Activated CD8-positive, alpha-beta memory T cell treated with anti-CD3 and anti-CD28 coated beads, Interleukin-2, amount 50 U/mL, for 48 hours (primary cell): ENCODE data around the gene FAM131C.
"Not testable (repeated sequence)": the region's sequence is repeated elsewhere in the genome, so short reads cannot be mapped to it uniquely, and the experiment has no call there.

ENCODE experiments used
- DNase-seq: peaks from one replicate; pipeline ENCODE4 v3.0.0-alpha.2; 2020

Gene FAM131C

GRCh38 chr1:16076031-16076864 lies 2.8 kb upstream of the FAM131C start:
- DNase-seq: no peak

- no peak for DNase-seq
Observed at GRCh38 chr1:16075337-16076030, 2.0 kb upstream of the FAM131C start.

- DNase-seq: no peak
Observed at GRCh38 chr1:16074217-16074616, 766 bp upstream of the FAM131C start.

- DNase-seq: no peak
Observed at GRCh38 chr1:16072616-16073484, 601 bp downstream of the FAM131C start.

DNA sequence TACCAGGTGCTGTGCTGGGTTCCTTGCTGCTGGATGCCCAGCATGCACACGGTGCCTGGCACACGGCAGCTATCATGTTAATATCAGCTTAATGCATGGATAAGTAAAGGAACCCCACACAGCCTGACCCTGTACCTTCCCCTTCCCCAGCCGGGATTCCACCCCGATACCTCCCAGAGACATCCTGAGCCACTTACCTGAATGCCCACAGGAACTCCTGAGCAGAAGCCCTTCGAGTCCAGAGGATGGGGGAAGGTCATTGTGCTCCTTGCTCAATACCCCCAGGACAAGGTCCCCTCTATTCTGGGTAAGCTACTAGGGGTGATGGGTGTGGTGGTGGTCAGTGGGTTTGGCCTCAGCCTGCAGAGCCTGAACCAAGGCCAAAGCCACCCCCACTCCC lies 1.4 kb downstream of the FAM131C start:
- DNase-seq: no peak

GRCh38 chr1:16071614-16072013 lies 1.8 kb downstream of the FAM131C start:
- no peak for DNase-seq

DNA sequence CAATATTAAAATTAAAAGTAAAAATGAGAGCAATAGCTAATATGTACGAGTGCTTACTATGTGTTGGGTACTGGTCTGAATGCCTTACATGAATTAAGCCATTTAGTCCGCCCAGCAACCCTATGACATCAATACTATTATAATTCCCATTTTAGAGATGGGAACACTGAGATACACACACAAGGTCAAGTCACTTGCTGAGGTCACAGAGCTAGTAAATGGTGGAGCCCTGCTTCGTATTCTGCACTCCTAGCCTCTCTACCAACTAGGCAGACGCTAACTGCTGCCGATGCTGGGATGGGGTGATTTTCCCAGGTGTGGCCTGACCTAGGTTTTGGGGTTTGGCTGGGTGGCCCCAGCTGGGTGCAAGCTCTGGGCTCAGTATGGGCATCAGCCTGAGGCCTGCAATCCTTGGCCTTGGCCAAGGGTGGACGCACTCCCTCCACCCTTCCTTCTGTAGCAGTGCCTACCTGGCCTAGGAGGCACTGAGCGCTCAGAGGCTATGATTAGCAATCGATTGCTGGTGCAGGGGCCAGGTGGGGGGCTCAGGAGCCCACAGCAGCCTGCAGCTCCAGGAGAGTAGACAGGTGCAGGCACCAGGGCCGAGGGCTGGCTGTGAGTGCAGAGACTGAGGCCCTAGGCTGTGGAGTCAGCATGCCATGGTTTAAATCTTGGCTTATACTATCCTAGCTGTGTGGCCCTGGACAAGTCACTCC lies 2.7 kb downstream of the FAM131C start:
- DNase-seq: no peak

GRCh38 chr1:16068356-16069270 lies 4.8 kb downstream of the FAM131C start:
- DNase-seq: no peak

- no peak for DNase-seq
Observed at GRCh38 chr1:16067933-16068332, 5.5 kb downstream of the FAM131C start.

DNA sequence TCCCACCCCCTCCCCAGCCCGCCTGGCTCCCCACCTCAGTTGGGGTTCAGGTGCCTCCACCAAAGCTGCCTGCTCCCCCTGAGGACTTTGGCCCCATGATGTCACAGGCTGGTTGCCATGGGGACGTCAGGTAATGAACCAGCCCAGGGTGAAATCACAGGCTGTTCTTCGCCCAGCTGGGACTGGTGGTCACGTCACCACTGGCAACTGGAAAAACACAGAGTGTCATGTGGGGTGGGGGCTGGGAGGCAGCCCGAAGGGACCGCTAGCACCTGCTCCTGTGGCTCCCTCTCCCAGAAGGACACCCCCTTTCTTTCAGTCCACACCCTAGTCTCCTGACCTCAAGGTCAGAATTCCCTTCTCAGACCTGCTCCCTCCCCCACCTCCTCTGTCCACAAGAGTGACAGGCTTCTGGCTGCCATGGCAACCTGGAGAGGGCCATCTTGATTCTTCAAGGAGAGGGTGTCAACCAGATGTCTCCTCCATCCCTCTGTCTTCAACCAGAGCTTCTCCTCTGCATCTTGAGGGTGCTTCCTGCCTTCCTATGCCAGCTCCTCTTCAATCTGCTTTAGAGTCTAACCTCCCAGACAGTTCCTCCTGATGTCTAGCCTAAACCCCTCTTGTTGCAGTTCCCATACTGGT lies 6.2 kb downstream of the FAM131C start:
- no peak for DNase-seq

- DNase-seq: no peak
Observed at GRCh38 chr1:16066245-16066644, 7.2 kb downstream of the FAM131C start.

DNA sequence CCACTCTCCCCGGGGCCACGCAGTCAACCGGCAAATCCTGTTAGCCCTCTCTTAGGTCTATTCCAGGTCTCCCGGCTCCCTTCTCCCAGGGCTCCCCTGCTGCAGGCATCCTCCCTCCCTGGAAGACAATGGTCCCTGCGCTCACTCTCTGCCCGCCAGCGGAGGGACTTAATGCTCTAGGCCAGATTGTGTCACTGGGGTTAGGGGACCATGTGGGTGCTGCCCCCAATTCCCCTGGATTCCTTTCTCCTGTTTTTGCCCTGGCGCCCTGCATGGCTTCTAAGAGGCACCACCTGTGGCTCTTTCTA lies 8.2 kb downstream of the FAM131C start:
- DNase-seq: no peak

- no peak for DNase-seq
Observed at GRCh38 chr1:16064536-16065268, 8.7 kb downstream of the FAM131C start.

DNA sequence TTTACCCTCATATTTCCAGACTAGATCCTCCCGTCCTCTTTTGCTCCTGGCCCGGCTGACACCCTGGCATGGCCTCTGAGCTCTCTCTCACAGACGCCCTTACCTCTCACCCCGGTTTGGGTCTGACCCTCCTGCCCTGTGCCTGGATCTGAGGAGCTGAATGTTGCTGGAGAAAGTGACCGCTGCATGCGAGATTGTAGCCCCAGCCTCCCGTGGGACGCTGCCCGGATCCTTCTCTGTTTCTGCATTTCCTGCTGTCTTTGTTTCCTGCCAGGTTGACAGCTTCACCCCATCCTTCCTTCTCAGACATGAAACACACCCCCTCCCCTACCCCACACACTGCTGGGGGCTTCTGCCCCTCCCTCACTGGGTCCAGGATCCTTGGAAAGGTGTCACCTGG lies 9.5 kb downstream of the FAM131C start:
- DNase-seq: no peak

DNA sequence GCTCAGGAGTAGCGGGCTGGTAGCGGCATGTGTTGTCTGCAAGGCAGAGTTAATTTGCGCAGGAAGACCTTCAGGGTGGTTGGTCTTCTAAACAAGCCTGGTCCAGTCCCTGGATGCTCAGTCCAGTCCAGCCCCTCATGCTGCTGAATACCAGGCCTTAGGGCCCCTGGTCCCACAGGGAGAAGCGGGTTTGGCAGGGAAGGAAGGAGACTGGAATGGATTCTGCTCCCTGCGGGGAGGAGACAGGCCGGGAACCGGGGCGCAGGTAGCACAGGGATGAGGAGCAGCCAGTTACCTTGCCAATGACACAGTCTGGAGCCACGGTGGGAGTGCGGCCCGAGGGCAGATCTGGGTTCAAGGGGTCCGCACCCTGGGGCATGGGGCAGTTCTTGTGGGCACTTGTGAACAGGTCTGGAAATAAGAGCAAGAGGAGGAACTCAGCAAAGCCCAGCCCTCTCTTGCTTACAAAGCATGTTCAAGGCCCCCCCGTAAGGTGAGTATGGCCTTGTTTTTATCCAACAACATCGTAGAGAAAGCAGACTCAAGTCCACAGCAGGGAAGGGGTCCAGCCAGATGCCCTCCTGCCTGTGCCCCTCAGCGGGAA lies 10.1 kb downstream of the FAM131C start:
- no peak for DNase-seq

DNA sequence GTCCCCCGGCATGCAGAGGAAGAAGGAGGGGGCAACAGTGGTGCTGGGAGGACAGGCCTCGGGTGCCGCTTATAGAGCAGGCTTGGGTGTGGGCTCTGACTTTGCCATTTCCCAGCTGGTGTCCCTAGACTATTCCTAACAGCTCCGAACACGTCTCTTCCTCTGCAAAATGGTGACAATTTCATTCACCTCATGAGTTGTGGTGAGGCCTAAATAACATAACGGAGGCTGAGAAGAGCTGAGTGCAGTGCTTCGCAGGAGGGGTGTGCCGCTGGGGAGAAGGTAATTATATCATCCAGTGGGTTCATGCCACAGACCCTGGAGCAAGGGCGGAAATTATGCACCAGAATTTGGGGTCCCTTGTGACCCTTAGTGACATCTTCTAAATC lies 10.8 kb downstream of the FAM131C start:
- not testable (repeated sequence) for DNase-seq

- not testable (repeated sequence) for DNase-seq
Observed at GRCh38 chr1:16061989-16062686, 11.3 kb downstream of the FAM131C start.

- DNase-seq: no peak
Observed at GRCh38 chr1:16061266-16061665, 12.2 kb downstream of the FAM131C start.

GRCh38 chr1:16058394-16059120 lies 14.9 kb downstream of the FAM131C start:
- not testable (repeated sequence) for DNase-seq
